NCI-H128 (cell line): ENCODE data around the gene PAPLN.

Experiments
- DNase-seq: peaks from one replicate; lab custom pipeline; 2025; ENCODE audit not compliant: unreplicated experiment; lab: John Stamatoyannopoulos, UW

Gene PAPLN

DNA sequence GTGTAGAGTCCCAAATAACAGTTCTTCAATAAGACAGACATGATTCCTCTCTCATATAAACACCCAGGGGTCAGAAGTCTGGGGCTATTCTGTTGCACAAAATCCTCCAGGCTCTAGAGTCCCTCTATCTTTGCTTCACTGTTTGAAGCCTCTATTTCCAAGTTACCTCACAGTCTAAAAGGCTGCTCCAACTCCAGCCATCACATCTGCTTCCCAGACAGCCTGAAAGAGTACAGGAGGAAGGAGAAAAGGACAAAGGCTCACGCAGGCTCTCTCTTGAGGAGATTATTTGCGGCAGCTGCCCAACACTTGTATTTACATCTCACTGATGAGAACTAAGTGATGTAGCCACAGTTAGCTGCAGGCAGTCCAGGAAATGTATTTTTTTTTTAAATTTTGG lies 6.4 kb downstream of the PAPLN start:
- DNase-seq: no peak

DNA sequence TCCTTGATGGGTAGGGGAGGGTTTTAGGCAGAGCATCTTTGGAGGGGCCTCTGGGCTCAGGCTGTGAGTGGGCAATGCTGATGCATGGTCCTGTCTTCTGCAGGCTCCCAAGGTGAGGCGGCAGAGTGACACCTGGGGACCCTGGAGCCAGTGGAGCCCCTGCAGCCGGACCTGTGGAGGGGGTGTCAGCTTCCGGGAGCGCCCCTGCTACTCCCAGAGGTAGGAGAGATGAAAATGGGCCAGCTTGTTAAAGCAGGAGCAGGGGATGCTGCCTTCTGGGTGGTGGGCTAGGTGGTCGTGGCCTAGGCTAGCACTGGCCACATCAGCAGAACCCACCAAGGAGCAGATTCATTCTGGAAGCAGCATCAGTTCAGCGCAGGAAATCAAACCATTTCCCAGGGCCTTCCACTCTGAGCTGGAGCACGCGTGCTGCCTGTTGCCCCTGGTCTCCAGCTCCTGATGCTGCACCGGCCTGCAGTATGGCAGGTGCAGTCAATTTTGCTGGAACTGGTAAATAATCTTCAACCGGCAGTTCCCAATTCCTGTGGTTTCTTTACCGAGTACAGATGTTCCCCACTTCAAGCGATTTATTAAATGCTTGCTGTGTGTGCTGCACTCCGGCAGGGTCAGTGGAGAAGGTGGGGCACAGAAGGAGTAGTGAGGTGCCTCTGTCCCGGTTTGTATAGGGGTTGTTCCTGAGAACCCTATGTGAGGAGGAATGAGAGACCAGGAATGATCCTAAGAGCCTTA lies 7.4 kb downstream of the PAPLN start:
- no peak for DNase-seq

- no peak for DNase-seq
These were observed 8.4 kb downstream of the PAPLN start for GRCh38 chr14:73245480-73246325.

- no peak for DNase-seq
These were observed 9.3 kb downstream of the PAPLN start for GRCh38 chr14:73246387-73247150.

DNA sequence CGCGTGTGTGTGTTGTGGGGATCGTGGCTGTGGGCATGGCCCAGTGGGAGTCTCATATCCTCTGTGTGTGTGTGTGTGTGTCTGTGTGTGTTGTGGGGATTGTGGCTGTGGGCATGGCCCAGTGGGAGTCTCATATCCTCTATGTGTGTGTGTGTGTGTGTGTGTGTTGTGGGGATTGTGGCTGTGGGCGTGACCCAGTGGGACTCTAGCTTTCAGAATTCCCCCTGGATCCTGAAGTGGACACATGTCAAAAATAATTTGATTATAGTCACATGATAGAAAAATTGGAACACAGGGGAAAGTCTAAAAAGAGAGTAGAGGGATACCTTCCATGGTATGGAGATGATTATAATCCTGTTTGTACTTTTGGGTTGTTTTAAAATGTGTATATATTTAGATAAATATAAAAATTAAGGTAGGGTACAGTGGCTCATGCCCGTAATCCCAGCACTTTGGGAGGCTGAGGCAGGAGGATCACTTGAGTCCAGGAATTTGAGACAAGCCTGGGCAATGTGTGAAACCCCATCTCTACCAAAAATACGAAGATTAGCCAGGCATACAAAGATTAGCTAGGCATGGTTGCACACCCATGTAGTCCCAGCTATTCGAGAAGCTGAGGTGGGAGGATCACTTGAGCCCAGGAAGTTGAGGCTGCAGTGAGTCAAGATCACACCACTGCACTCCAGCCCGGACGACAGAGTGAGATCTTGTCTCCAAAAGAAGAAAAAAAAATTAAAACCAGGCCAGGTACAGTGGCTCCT lies 11.0 kb downstream of the PAPLN start:
- no peak for DNase-seq

DNA sequence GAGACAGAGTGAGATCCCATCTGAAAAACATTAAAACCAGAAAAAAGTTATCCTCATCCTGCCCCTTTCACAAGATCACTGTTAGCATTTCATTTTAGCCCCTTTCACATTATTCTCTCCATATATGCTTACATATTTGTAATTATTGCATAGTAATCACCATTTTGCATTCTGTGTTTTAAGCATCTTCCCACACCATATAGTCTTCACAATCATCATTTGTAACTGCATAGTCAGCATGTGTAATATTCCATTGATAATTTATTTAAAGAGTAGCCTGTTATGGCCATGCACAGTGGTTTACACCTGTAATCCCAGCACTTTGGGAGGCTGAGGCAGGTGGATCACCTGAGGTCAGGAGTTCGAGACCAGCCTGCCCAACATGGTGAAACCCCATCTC lies 11.8 kb downstream of the PAPLN start:
- no peak for DNase-seq

GRCh38 chr14:73249564-73250316 lies 12.4 kb downstream of the PAPLN start:
- no peak for DNase-seq

DNA sequence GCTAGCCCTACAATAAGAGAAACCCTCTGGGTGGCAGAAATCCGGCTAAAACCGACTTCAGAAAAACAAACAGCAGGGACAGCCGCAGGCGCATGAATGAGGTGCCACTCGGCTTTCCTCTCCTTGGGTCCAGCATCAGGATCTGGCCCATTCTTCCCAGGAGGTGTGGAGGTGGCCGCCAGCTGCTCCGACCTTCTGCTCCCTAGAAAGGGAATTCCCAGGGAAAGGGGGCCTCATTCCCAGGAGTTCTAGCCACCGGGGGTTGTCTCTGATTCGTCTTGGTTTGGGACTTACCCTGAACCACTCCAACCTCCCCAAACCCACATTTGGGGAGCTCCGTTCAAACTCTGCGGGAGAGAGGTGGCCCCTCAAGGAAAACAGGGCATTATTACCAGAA lies 13.0 kb downstream of the PAPLN start:
- DNase-seq: no peak

DNA sequence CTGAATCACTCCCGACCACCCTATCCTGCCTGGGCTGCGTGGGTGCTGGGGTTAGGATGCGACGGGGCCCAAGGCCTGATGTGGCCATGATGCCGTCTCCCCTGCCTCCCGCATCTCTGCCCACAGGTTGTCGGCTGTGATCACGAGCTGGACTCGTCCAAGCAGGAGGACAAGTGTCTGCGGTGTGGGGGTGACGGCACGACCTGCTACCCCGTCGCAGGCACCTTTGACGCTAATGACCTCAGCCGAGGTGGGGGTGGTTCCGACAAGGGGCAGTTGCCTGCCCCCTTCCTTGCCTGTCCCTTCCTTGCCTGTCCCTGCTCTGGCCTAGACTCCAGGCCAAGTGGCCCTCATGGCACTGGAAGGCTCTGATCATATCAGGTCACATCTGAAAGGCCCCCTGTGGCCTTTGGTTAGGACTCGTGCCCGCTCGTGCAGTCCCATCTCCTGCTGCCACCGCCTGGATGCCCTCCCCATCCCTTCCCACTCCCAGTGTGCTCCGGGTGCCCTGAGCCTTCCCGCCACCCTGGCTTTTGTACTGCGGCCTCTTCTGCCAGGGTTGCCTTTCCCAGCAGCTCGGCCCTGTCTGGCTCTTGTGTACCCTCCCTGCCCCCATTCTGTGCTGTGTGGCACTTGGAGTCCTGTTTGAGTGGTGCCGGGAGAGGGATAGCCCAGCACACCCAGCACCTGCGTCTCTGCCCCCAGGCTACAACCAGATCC lies 13.6 kb downstream of the PAPLN start:
- no peak for DNase-seq

DNA sequence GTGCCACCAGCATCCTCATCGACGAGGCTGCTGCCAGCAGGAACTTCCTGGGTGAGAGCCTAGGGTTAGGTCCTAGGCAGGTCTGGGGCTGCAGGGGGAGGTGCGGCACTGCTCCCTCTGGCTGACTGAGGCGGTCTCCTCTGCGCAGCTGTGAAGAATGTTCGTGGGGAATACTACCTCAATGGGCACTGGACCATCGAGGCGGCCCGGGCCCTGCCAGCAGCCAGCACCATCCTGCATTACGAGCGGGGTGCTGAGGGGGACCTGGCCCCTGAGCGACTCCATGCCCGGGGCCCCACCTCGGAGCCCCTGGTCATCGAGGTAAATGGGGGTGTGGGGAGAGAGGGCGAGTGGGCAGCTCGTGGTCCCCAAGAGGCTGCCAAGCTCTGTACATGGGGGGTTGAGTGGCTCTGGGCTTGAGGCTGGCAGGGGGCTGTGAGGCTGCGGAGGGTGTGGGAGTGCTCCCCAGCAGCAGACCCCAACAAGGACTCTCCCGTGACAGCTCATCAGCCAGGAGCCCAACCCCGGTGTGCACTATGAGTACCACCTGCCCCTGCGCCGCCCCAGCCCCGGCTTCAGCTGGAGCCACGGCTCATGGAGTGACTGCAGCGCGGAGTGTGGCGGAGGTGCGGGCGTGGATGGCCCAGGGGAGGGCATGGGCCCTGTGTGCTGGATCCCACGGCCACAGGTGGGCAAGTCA lies 14.4 kb downstream of the PAPLN start:
- DNase-seq: no peak

GRCh38 chr14:73252491-73253322 lies 15.4 kb downstream of the PAPLN start:
- DNase-seq: no peak

- DNase-seq: no peak
These were observed 16.0 kb downstream of the PAPLN start for GRCh38 chr14:73253323-73253610.

DNA sequence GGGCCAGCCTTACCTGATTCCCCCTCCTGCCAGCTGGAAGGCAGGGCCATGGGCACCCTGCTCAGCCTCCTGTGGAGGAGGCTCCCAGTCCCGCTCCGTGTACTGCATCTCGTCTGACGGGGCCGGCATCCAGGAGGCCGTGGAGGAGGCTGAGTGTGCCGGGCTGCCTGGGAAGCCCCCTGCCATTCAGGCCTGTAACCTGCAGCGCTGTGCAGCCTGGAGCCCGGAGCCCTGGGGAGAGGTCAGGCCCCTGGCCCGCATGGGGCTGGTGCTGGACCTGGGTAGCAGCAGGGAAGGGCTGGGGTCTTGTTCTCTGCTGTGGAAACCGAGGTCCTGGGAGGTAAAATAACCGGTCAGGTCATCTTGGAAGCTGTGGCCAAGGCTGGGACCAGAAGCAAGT lies 16.4 kb downstream of the PAPLN start:
- DNase-seq: no peak

GRCh38 chr14:73254247-73255004 lies 17.1 kb downstream of the PAPLN start:
- DNase-seq: no peak

GRCh38 chr14:73255005-73255400 lies 17.7 kb downstream of the PAPLN start:
- DNase-seq: no peak

GRCh38 chr14:73255693-73256225 lies 18.5 kb downstream of the PAPLN start:
- DNase-seq: no peak

- no peak for DNase-seq
These were observed 20.8 kb downstream of the PAPLN start for GRCh38 chr14:73258076-73258475.
